Lower leg skin (tissue), 3 donors: ENCODE results near the gene RPTOR.

Source experiments
- POLR2A ChIP-seq, 2 donors: fragments of 450-650 bp; IDR thresholded peaks; one replicate each; pipeline ENCODE4 v1.6.1; 2016 to 2017; ENCODE audit warnings: antibody characterized with exemption in 2 of 2, mild to moderate bottlenecking in 1 of 2, moderate library complexity in 1 of 2
- TF ChIP-seq, protein P1 (sequence below), 3 donors: fragments of 450-650 bp; IDR thresholded peaks; one replicate each; pipeline ENCODE4 v1.5.1; 2016; ENCODE audit warnings: antibody characterized with exemption in 3 of 3, mild to moderate bottlenecking in 3 of 3, moderate library complexity in 2 of 3

DNA sequence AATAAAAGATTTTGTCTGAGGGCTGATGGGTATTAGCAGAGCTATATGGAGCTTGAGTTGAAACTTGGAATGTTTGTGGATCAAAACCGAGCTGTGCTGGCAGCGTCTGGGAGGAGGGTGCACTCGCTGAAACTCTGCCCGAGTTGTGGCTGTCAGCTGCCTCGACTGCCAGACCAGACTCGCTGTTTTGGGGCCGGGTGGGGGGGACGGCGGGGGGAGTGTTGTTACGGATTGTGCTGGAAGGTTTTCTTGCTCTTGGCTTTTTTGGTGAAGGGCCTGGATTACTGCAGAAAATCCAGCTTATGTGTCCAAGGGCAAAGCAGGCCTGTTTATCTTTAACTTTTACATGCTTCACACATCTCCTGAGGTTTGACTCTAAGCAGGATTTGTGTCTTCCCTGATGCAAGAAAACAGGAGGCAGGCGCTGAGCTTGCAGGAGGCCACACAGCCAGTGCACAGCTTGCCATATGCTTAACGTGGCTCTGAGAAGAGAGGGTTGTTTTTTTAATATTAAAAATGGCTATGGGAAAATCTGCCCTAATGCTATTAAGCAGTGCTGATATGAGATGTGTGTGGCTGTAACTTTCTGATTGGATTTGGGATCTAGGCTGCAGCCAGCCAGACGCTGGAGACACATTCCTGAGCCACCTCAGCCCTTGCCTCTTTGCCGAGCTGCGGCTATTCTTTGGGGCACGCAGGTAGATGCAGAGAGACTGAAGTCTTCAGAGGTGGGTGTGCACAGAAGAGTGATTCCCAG lies 20.5 kb upstream of the RPTOR start:
- no peak for TF ChIP-seq POLR2A (IDR thresholded peaks at IDR 0.05)
- TF ChIP-seq, protein P1, sequence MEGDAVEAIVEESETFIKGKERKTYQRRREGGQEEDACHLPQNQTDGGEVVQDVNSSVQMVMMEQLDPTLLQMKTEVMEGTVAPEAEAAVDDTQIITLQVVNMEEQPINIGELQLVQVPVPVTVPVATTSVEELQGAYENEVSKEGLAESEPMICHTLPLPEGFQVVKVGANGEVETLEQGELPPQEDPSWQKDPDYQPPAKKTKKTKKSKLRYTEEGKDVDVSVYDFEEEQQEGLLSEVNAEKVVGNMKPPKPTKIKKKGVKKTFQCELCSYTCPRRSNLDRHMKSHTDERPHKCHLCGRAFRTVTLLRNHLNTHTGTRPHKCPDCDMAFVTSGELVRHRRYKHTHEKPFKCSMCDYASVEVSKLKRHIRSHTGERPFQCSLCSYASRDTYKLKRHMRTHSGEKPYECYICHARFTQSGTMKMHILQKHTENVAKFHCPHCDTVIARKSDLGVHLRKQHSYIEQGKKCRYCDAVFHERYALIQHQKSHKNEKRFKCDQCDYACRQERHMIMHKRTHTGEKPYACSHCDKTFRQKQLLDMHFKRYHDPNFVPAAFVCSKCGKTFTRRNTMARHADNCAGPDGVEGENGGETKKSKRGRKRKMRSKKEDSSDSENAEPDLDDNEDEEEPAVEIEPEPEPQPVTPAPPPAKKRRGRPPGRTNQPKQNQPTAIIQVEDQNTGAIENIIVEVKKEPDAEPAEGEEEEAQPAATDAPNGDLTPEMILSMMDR (IDR thresholded peaks at IDR 0.05), result no peak
